Measurements from ENCODE around the gene MOB3B.

DNA sequence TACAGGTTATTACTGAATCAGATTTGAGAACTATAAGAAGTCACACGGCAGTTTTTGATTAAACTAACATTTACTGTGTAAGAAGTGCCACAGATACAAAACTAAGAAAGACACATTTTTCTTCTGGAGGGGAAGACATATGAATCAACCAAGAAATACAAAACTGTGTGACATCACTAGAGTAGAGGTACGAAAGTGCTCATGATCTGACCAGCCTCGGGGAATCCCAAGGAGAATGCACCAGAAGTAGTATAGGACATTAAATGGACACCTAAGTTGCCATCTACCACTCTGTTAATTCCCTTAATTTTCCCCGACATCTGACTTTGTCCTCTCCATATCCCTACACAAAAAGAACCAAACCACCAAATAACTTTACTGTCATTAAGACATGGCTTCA lies 10.8 kb downstream of the MOB3B start:
- TF ChIP-seq CTCF (IDR thresholded peaks at IDR 0.05) (no peak), POLR2A (IDR thresholded peaks at IDR 0.05) (no peak)
